HG03442 (cell line): Measurements from ENCODE around the gene LAMB3.

Experiments used
- ATAC-seq: cut with Tn5 transposase; IDR thresholded peaks from one replicate; pipeline ENCODE4 v1.9.1; 2021; ENCODE audit warnings: mild to moderate bottlenecking, moderate library complexity; ENCODE audit not compliant: unreplicated experiment

LAMB3 gene

DNA sequence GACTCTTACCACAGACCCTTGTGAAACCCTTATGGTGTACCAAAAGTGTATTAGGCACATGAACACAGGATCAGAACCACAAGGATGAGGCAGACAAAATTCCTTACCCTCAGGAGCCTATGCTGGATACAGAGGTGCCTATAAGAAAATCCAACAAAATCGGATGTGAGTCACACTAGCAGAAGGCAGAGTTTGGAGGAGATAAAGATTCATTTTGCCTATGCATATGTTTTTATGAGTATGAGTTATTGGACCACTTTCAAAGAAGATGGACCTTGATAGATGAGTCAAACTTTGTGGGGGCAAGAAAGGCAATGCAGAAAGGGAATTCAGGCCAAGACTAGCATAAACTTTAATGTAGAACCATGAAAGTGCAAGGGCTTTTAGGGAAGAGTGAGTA lies 51.7 kb downstream of the LAMB3 start:
- ATAC-seq = no peak

DNA sequence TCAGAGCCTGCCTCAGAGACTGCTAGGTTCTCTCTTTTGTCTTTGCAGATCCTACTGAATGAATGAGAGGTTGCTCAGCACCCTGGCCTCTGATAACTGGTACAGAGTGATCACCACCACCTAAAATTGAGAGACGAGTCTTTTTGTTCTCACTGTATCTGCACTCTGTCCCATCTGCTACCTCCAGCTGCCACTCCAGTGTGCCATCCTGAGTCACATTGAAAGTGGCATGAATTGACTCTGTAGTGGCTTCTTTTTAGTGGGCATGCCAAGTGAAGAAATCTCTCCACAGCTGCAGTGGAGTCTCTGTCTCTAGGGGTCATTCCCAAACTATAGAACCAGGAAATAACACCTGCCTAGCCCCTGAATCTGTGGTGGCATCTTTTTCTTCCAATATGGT lies 54.0 kb downstream of the LAMB3 start:
- ATAC-seq = no peak

DNA sequence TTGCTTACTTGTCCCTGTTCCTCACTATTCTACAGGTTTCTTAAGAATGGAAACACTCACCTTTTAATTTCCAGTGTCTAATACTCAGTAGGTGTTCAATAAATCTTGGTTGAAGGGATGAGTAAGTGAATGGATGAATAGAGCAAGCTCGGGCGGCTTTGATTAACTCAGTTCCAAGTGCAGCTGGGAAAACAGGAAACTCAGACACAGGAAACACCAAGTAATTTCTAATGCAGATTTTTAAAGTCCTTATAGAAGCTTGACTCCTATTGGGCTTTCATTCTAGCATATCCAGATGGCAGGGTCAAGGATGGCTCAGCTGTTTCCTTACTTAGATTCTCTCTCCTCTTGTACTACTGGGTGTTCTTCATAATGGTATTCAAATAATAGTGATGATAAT lies 54.7 kb downstream of the LAMB3 start:
- ATAC-seq = no peak

DNA sequence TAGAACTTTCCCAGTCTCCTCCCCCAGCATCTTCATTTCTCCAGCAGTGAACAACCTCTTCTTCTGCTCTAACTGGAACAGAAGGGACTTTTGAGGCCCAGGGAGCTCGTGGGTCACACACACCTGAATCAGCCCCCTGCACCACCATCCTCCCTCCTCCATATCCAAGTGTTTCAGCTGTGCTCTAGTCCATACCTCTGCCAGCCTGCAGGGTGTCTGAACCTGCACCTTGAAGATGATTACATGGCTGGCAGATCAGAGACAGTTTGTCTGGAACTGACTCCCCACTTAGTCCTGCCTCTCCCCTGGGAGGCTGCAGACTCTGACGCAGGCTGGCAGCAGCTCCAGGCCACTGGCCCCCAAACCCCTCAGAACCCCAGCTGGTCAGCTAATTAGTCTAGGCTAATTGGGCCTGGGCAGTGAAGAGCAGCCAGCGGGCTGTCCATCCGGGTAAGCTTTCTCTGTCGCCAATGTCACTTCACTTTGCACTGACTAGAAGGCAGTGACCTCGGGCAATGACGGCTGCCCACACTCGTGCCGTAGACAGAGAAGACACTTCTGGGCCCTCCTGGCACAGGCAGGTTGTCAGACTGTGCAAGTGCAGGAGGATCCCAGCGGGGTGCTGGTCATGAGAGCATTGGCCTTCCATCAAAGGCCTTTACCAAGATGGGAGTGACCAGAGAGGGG lies 56.5 kb downstream of the LAMB3 start:
- no peak for ATAC-seq

DNA sequence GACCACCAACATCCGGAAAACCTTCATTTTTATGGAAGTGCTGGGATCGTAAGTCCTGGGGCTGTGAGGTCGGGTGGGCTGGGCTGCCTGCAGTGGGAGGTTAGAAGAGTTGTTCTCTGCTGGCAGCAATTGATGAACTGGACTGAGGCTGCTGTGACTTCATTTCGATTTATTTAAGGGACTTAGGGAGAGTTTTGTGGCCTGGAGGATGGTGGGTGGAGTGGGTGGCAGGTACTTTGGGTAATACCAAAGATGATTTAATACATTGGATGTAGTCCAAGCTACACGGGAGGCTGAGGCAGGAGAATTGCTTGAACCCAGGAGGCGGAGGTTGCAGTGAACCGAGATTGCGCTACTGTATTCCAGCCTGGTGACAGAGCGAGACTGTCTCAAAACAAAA lies 57.2 kb downstream of the LAMB3 start:
- no peak for ATAC-seq

DNA sequence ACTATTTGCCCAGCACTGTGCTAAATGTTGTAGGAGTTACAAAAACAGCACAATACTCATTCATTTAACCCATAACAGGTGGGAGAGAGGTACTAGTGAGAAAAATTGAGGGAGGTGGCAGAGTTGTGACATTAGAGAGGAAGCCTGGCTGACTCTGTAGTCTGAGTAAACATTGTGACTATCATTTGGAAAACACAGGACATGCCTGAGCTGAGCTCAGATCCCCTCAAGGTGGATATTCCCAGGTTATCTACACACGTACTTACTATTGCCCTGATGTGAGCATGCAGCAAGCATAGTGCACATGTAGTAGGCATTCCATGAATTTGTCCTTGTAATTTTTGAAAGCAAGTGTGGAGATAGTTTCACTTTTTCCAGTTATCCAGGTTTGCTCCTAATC lies 57.8 kb downstream of the LAMB3 start:
- ATAC-seq = no peak

DNA sequence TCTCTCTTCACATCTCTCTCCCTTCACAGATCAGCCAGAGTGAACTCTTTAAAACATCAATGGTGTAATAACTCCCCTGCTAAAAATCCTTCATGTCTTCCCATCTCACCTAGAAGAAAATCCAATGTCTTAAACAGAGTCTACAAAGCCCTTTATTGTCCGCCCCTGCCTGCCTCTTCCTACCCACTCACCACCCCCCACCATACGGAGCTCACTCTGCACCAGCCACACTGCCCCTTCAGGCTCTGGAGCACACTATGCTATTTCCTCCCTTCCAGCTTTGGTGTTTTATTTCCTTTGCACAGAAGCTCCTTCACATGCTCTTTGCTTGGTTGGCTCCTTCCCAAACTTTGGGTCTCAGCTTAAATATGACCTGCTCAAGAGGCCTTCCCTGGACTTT lies 58.5 kb downstream of the LAMB3 start:
- no peak for ATAC-seq

DNA sequence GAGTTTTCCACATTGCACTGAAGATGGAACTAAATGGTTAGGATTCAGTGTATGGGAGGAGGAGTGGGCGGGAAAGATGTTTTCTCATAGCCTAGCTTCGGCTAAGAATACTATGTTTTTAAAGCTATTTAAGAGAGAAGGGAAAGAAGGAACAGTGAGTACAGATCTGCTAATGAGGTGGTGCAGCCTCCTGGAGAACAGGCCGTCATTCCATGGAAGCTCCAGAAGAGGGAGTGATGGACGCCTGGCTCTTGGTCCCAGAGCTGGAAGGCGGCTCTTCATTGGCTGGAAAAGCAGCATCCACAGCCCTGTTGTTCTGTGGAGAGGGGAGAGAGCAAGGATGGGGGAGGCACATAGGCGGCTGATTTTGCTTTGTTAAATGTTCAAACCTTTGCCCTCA lies 61.8 kb downstream of the LAMB3 start:
- no peak for ATAC-seq

DNA sequence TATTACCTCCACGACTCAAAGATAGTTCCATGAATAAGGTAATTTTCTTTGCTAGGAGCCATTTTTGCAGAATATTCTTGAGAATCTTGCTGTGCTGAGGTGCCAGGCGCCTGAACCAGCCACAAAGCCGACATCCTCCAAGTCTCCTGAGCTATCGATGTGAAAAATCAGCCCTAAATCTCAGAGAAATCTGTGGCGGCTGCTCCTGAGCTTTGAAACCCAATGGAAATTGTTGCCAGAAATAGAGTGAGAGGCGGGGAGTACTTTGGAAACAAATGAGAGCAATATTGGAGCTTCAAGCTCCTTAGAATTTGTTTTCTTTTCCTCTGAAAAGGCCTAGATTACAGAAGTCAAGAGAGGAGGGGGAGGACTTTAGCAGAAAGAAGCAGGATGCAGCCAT lies 62.4 kb downstream of the LAMB3 start:
- no peak for ATAC-seq

DNA sequence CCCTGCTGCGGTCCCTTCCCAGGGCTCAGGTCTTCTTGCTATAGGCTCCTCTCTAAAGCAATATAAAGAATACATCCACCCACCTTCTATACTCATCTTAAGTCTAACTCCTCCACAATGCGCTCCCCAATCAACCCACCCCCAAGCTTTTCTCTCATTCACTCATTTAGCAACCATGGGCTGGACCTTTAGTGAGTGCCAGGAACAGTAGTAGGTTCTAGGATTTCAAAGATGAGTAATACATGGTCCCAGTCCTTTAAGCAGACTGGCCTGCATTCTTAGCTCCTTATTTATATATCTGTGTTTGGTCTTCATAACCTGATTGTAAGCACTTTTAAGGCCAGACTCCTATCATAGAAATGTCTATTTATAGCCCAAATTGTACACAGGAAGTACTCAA lies 62.8 kb downstream of the LAMB3 start:
- no peak for ATAC-seq

DNA sequence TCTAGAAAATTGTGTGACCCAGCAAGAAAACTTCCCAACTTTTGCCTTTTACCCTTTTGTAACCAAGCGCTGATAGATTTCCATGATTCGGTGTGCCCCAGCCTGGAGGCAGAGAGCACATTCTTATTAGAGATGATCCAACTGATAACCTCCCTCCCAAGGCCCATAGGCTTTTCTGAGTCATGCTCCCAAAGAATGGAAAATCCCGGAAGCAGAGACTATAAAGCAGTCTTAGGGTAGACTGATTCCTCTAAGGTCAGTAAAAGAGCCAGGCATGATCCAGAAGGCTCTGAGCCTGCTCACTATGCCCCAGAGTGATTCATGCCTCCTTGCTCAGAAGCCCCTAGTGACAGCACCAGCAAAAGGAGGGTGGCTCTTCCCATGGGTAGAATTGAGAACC lies 64.4 kb downstream of the LAMB3 start:
- ATAC-seq = no peak

DNA sequence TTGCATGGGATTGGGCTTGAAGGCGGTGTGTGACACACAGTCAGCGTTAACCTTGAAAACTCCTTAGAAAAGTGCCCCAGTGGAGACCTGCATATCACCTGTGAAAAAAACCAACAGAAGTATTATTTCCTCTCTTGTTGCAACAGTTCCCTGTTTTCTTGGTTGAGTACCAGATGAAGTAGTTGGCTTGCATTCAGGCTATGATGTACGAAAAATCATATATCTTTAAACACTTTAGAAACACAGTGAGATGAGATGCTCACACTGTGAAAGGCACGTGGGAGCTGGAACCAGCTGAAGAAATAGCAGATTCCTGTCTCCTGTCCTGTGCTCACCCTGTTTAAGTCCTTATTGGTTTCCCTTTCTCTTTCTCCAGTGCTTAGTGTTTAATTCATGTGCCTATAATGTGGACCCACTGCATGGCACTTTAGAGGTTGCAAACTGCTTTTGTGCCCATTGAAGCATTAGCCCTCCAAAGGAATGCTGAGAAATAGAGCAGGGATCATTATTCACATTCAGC lies 65.9 kb downstream of the LAMB3 start:
- ATAC-seq = no peak

DNA sequence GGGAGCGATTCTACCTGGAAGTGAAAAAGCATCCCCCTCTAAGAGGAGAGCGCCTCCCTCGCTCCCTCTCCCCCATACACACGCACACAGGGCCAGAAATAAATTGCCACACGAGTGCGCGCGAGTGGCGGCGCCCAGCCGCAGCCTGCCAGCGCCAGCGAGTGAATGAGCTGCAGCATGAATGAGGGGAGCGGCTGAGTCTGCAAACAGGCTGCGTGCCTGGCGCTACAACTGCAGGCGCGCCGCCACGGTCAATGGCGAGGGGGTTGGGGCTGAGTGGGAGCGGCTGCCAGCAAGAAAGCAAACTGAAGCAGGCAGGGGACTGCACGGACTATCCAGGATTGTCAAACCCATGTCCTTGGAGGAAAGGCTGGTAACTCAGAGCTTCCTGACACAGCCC lies 66.6 kb downstream of the LAMB3 start:
- no peak for ATAC-seq

DNA sequence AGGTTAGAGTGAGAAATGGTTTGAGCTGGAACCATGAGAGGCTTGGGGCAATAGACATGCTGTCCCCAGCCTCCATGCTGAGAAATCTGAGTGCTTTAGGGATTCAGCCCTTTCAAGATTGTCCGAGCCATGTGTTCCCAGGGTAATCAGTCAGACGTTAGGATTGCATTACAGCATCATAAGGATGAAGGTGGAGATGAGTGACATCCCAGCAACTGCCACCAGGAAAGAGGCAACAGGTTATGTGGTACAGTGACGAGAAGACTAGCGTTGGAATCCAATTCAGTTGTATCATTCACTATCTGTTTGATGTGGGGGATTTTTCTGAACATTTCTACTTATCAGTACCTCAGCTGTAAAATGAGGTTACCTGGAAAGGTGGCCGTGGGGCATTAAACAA lies 67.0 kb downstream of the LAMB3 start:
- ATAC-seq = no peak

DNA sequence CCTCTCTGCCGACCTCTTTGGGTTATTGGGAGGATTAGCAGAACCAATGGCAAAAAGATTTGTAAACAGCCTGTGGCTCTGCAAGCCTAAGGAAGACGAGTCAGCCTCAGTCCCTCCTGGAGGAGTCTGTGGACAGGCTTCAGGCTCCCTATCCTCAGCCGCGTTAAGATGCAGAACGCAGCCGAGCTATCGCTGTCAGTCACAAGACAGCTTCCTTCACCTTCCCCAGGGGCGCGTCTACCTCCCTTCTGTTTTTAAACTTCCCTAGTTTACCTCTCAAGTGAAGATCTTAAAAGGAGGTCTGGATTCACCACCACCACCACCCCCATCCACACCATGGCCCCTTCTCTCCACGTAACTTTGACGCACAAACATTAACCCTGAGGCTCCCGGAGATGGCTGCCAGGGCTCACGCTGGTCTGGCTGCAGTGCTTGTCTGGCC lies 68.0 kb downstream of the LAMB3 start:
- no peak for ATAC-seq

DNA sequence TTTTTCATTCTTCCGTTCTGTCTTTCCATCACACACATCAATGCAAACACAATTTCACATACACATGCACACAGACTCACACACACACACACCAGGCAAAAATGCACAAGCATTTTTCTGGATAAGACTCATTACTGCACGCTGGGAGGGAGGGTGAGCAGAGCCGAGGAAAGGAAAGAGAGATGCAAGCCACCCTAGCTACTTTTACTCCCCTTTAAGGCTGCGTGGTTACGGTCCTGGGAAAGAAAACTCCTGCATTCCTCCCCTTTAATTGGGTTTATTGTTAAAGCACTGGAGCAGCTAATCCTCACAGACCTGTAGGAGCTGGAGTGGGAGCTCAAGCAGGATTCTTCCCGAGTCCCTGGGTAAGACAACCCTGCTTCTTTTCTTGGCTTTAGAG lies 68.8 kb downstream of the LAMB3 start, which contains the start of gene CAMK1G:
Gene CAMK1G, plus strand, starts transcription at position 307 of the 400 bp plus-strand sequence. CDS start 11,270 bp downstream, outside the sequence.
- no peak for ATAC-seq

DNA sequence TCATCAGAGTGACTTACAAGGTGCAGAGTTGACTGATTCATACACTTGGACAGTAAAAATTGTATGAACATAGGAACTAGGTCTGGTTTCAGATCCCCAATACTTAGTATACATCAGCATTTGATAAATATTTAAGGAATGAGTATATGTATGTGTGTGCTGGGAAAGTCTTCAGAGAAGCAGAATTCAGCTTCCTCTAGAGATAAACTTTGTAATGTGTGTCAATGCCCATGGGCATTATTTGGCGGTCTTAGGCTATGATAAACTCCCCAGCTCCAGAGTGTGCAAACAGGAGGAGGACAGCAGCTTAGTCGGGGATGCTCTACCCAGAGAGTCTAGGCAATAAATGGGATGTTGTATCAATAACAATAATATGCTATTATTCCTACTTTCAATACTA lies 71.6 kb downstream of the LAMB3 start:
- ATAC-seq = no peak

DNA sequence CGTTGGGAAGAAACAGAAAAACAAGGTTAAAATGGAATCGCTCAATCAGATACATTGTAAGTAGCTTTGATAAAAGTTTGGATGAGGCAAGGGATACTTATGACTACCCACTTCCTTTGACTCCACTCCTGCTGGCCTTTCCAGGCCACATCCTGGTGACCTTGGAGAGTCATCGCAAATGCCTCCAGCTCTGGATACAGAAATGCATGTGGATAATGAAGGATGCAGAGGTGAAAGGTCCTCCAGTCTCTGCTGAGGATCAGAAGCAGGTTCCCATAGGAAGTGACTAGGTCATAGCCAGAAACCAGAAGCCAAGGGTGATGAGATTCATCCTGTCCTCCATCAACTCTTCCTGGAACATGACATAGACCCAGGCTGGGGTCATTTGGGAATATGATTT lies 74.9 kb downstream of the LAMB3 start:
- no peak for ATAC-seq

DNA sequence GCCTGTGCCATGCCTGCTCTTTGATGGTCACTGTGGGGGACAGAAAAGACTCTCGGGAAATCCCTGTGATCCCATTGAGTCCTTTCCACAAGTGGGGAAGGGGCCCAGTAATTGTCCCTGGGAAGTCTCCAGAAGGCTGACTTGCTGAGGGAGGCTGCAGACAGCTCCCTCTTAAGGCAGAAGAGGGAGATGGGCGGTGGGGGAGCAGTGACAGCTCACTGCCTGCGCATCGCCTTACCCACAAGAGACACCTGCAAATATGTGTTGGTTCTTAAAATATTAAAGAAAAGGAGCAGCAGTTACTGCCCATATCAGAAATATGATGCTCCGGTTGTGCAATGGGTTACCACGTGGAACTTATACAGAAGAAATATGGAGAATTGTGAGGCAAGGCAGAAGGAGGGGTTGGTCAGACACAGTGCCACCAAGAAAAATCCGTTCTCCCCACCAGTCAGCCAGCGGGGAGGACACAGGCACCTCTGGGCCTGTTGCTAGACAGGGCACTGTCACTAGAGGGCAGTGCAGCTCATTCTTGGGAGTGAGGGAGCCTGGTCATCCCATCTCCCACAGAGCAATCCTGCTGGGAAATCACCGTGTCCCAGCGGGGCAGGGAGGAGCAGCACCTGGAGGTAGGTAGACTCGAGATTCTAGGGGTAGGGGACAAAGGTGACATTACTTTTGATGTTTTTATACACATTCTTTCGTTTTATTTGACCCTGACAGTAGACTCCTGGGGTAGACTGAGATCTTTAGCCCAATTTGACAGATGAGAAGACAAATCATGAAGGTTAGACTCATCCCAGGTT lies 75.6 kb downstream of the LAMB3 start:
- ATAC-seq = peak; percentile 89

DNA sequence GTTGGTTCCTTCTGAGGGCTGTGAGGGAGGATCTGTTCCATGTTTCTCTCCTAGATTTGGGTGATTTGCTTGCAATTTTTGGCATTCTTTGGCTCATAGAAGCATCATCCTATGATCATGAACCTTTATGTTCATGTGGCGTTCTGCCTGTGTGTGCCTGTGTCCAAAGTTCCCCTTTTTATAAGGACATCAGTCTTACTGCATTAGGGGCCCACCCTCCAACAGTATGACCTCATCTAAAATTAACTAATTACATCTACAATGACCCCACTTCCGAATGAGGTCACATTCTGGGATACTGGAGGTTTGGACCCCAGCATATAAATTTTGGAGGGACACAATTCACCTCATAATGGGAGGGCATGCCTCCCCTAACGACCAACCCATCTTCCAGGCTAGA lies 81.5 kb downstream of the LAMB3 start:
- no peak for ATAC-seq

DNA sequence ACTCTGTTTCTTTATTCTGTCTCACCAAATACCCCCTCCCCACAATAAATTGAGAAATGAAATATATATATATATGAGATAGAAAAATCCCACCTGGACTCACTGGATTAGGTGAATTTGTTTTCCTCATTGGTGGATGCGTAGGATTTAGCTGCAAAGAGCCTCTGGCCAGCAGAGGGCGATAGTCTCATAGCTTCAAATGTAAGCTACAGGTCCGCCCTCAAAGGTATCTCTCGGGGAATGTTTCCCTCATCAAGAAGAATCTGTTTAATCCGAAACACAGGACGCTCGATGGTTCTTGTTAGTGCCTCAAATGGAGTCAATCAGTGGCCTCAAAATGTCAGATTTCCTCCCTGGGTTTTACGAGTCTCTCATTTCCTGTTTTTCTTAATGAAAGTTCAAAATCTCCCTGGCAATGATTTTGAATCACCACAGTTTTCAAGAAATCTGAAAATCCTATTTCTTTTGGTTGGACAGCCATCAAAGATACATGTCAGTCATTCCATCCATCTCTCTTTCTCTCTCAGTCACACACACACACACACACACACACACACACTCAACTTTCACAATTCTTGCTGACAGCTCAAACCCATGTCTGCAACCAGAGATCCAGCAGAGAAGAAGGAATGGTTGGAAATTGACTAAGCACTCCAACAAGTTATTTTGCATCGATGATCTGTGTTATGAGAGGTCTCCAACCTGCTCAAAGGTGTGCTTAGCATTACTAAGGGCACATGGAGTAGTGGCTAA lies 82.6 kb downstream of the LAMB3 start:
- peak; percentile 44 for ATAC-seq
